Cardiac fibroblast (primary cell): ENCODE results near the gene MAGI1.

Source experiments
- DNase-seq, 2 donors: peaks; one replicate each; pipeline versions ENCODE4 v3.0.0 to v3.0.0-alpha.2; 2010; ENCODE audit warnings: low read depth in 2 of 2
- H3K4me3 ChIP-seq, 2 donors: replicated peaks in 1 of 2; 1 replicate in 1 of 2; 2 replicates in 1 of 2; pipeline ENCODE4 v1.5.1; 2011; ENCODE audit warnings: low read depth in 2 of 2, low read length in 2 of 2, mild to moderate bottlenecking in 2 of 2, moderate library complexity in 1 of 2
- CTCF ChIP-seq: IDR thresholded peaks from one replicate; pipeline ENCODE4 v1.5.1; 2011; ENCODE audit warnings: low read depth, mild to moderate bottlenecking, low read length, inconsistent platforms

The MAGI1 gene

GRCh38 chr3:65971293-65972252, 67.1 kb downstream of the MAGI1 start:
- TF ChIP-seq CTCF, result no peak
- no peak for DNase-seq
- no peak overlapping the region for H3K4me3 ChIP-seq

- no peak overlapping the region for H3K4me3 ChIP-seq
- no peak for TF ChIP-seq CTCF
- DNase-seq, result no peak
Measured at GRCh38 chr3:65968996-65969395, 69.7 kb downstream of the MAGI1 start.

GRCh38 chr3:65967451-65967850, 71.3 kb downstream of the MAGI1 start:
- no peak overlapping the region for H3K4me3 ChIP-seq
- no peak for TF ChIP-seq CTCF
- DNase-seq, result no peak

- no peak for TF ChIP-seq CTCF
- H3K4me3 ChIP-seq, result no peak overlapping the region
- DNase-seq, result no peak
Measured at GRCh38 chr3:65964838-65965237, 73.9 kb downstream of the MAGI1 start.

GRCh38 chr3:65963787-65964677, 74.7 kb downstream of the MAGI1 start:
- no peak overlapping the region for H3K4me3 ChIP-seq
- peak; percentile 84 to 93 for DNase-seq
- TF ChIP-seq CTCF, result no peak

GRCh38 chr3:65961733-65962132, 77.0 kb downstream of the MAGI1 start:
- DNase-seq, result no peak
- no peak for TF ChIP-seq CTCF
- H3K4me3 ChIP-seq, result no peak overlapping the region
